Liver (tissue), 9 donors: ENCODE results near the gene AFAP1. TPM values are rescaled to one million over a fixed set of nuclear protein-coding genes. Genes with fewer than 3 reads are reported as not detected.

Source experiments
- DNase-seq: peaks from one replicate; pipeline ENCODE4 v3.0.0-alpha.2; 2017; ENCODE audit warnings: low spot score
- H3K27ac ChIP-seq, 2 donors: one replicate each; pipeline ENCODE4 v1.7.0; 2013; ENCODE audit warnings: inconsistent platforms in 2 of 2, low read length in 2 of 2, control low read depth in 1 of 2, low read depth in 1 of 2, mild to moderate bottlenecking in 1 of 2
- H3K27me3 ChIP-seq, 4 donors: one replicate each; pipeline versions ENCODE4 v1.6.1 to v1.7.0; 2013; ENCODE audit warnings: low read length in 3 of 4, inconsistent platforms in 1 of 4, mild to moderate bottlenecking in 1 of 4, moderate library complexity in 1 of 4; ENCODE audit not compliant: control insufficient read depth in 4 of 4, insufficient read depth in 4 of 4
- H3K36me3 ChIP-seq, 4 donors: one replicate each; pipeline versions ENCODE4 v1.6.1 to v1.7.0; 2013; ENCODE audit warnings: low read length in 3 of 4, mild to moderate bottlenecking in 3 of 4, low read depth in 1 of 4, moderate library complexity in 1 of 4; ENCODE audit not compliant: control insufficient read depth in 4 of 4, insufficient read depth in 3 of 4
- H3K4me1 ChIP-seq, 4 donors: one replicate each; pipeline versions ENCODE4 v1.6.1 to v1.7.0; 2013; ENCODE audit warnings: low read length in 3 of 4, mild to moderate bottlenecking in 3 of 4, moderate library complexity in 1 of 4; ENCODE audit not compliant: control insufficient read depth in 4 of 4, insufficient read depth in 4 of 4
- H3K4me3 ChIP-seq, 3 donors: one replicate each; pipeline versions ENCODE4 v1.6.1 to v1.7.0; 2013; ENCODE audit warnings: low read length in 3 of 3, control low read depth in 1 of 3, low read depth in 1 of 3, mild to moderate bottlenecking in 1 of 3
- H3K9ac ChIP-seq, 2 donors: one replicate each; pipeline ENCODE4 v1.7.0; 2013; ENCODE audit warnings: low read length in 2 of 2, mild to moderate bottlenecking in 2 of 2, moderate library complexity in 2 of 2, control low read depth in 1 of 2, low read depth in 1 of 2
- H3K9me3 ChIP-seq, 4 donors: one replicate each; pipeline versions ENCODE4 v1.6.1 to v1.7.0; 2013; ENCODE audit warnings: low read length in 3 of 4; ENCODE audit not compliant: control insufficient read depth in 4 of 4
- EGR1 ChIP-seq, 2 donors: IDR thresholded peaks; 2 replicates each; pipeline ENCODE4 v1.6.1; 2016 to 2018; ENCODE audit warnings: antibody characterized with exemption in 2 of 2, low read depth in 2 of 2
- FOXA1 ChIP-seq: IDR thresholded peaks from 2 replicates; pipeline ENCODE4 v1.6.1; 2016; ENCODE audit warnings: antibody characterized with exemption
- GABPA ChIP-seq, 2 donors: IDR thresholded peaks in 1 of 2; conservative IDR thresholded peaks in 1 of 2; 2 replicates each; pipeline ENCODE4 v1.6.1; 2016; ENCODE audit warnings: antibody characterized with exemption in 2 of 2, mild to moderate bottlenecking in 1 of 2, moderate library complexity in 1 of 2
- HNF4G ChIP-seq: IDR thresholded peaks from 2 replicates; pipeline ENCODE4 v1.6.1; 2016; ENCODE audit warnings: antibody characterized with exemption
- RAD21 ChIP-seq, 2 donors: IDR thresholded peaks; 2 replicates each; pipeline ENCODE4 v1.6.1; 2016; ENCODE audit warnings: antibody characterized with exemption in 2 of 2, mild to moderate bottlenecking in 2 of 2
- RXRA ChIP-seq, 2 donors: IDR thresholded peaks; 2 replicates each; pipeline ENCODE4 v1.6.1; 2017 to 2018; ENCODE audit warnings: antibody characterized with exemption in 2 of 2, mild to moderate bottlenecking in 1 of 2
- TAF1 ChIP-seq: conservative IDR thresholded peaks from 2 replicates; pipeline ENCODE4 v1.6.1; 2016; ENCODE audit warnings: antibody characterized with exemption, mild to moderate bottlenecking
- YY1 ChIP-seq: IDR thresholded peaks from 2 replicates; pipeline ENCODE4 v1.6.1; 2016; ENCODE audit warnings: antibody characterized with exemption, mild to moderate bottlenecking
- WGBS: extraction: QIAGEN DNeasy Blood & Tissue Kit; methylation state at CpG from one replicate; pipeline ENCODE4 v1.1.7; 2013; 5-methylcytosine and 5-hydroxymethylcytosine counted together
- polyA plus RNA-seq, 2 donors: library from polyadenylated mRNA; stranded (reverse) in 1 of 2; unstranded in 1 of 2; fragments of 200-250 nt in 1 of 2; fragments of >200 nt in 1 of 2; fragmentation: Nextera tagmentation in 1 of 2; extraction: Ambion mirVana in 1 of 2; gene quantifications; one replicate each; pipeline versions ENCODE4 v1.2.1 to v1.2.3, GENCODE V29; 2013 to 2015
- total RNA-seq, 2 donors: library from RNA; depleted of rRNA; stranded (reverse); fragments of >200 nt; gene quantifications; one replicate each; pipeline ENCODE4 v1.2.3, GENCODE V29; 2014
- TF ChIP-seq, protein P1 (sequence below): IDR thresholded peaks from 2 replicates; pipeline ENCODE4 v1.6.1; 2016; ENCODE audit warnings: antibody characterized with exemption
- TF ChIP-seq, protein P2 (sequence below): IDR thresholded peaks from 2 replicates; pipeline ENCODE4 v1.6.1; 2016; ENCODE audit warnings: antibody characterized with exemption
- TF ChIP-seq, protein P3 (sequence below): IDR thresholded peaks from 2 replicates; pipeline ENCODE4 v1.6.1; 2016; ENCODE audit warnings: antibody characterized with exemption, mild to moderate bottlenecking
- TF ChIP-seq, protein P4 (sequence below): fragments of 150-350 bp; IDR thresholded peaks from 2 replicates; pipeline ENCODE4 v1.5.1; 2017; ENCODE audit warnings: improper control_type of control experiment, low read depth, low read length; ENCODE audit not compliant: missing input control
- TF ChIP-seq, protein P5 (sequence below): IDR thresholded peaks from 2 replicates; pipeline ENCODE4 v1.6.1; 2016; ENCODE audit warnings: antibody characterized with exemption
- donor health status: healthy.
- donor health status: healthy.
- donor health status: healthy.
- donor health status: healthy.
- donor health status: healthy.

Gene AFAP1
- total and polyA plus RNA-seq, 4 donors, result 0.40 to 3.2 (median 1.6) TPM

DNA sequence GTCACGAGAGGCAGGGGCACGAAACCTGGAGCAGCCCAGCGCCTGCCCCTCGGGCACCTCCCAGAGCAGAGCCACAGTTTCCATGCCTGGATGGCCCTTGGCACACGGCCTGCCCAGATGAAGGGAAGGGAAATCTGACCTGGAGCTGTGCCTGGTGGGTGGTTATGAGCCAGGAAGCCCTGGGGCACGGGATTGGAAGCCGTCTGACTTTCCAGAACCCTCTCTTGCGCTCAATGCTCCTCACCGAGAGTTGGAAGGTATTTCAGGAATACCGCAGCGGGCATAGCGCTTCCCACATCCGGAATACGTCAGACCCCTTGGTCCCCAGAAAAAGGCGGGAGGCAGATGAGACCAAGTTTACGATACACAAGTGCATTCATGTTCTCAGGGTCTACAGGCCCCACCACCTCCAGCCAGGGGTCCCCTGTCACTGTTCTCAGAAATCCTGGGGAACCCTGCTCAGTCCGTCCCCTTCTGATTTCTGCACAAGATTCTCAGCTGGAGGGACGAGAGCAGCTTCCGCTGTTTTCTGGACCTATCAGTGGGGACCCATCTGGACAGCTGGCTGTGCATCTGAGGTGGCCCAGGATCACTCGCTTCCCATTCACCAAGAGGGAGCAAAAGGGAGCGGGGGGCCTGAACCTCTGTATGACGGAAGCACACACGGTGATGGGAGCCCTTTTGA, 172.9 kb downstream of the AFAP1 start:
- Histone ChIP-seq H3K9ac (no peak overlapping the region), H3K27ac (no peak overlapping the region), H3K4me3 (no peak overlapping the region), H3K36me3 (no peaks in the 10 kb centered on the region), H3K27me3 (no peaks in the 10 kb centered on the region), H3K4me1 (no peaks in the 10 kb centered on the region), H3K9me3 (no peaks in the 10 kb centered on the region)
- no peak for DNase-seq
- TF ChIP-seq, protein P1, sequence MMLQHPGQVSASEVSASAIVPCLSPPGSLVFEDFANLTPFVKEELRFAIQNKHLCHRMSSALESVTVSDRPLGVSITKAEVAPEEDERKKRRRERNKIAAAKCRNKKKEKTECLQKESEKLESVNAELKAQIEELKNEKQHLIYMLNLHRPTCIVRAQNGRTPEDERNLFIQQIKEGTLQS, result no peak
- TF ChIP-seq GABPA (IDR thresholded peaks at IDR 0.05 in 1 of 2, conservative IDR thresholded peaks at IDR 0.05 in 1 of 2) (no peak), RAD21 (IDR thresholded peaks at IDR 0.05) (no peak)
- TF ChIP-seq, protein P2, sequence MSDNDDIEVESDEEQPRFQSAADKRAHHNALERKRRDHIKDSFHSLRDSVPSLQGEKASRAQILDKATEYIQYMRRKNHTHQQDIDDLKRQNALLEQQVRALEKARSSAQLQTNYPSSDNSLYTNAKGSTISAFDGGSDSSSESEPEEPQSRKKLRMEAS, result no peak
- TF ChIP-seq, protein P3, sequence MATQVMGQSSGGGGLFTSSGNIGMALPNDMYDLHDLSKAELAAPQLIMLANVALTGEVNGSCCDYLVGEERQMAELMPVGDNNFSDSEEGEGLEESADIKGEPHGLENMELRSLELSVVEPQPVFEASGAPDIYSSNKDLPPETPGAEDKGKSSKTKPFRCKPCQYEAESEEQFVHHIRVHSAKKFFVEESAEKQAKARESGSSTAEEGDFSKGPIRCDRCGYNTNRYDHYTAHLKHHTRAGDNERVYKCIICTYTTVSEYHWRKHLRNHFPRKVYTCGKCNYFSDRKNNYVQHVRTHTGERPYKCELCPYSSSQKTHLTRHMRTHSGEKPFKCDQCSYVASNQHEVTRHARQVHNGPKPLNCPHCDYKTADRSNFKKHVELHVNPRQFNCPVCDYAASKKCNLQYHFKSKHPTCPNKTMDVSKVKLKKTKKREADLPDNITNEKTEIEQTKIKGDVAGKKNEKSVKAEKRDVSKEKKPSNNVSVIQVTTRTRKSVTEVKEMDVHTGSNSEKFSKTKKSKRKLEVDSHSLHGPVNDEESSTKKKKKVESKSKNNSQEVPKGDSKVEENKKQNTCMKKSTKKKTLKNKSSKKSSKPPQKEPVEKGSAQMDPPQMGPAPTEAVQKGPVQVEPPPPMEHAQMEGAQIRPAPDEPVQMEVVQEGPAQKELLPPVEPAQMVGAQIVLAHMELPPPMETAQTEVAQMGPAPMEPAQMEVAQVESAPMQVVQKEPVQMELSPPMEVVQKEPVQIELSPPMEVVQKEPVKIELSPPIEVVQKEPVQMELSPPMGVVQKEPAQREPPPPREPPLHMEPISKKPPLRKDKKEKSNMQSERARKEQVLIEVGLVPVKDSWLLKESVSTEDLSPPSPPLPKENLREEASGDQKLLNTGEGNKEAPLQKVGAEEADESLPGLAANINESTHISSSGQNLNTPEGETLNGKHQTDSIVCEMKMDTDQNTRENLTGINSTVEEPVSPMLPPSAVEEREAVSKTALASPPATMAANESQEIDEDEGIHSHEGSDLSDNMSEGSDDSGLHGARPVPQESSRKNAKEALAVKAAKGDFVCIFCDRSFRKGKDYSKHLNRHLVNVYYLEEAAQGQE, result no peak
- TF ChIP-seq, protein P4, sequence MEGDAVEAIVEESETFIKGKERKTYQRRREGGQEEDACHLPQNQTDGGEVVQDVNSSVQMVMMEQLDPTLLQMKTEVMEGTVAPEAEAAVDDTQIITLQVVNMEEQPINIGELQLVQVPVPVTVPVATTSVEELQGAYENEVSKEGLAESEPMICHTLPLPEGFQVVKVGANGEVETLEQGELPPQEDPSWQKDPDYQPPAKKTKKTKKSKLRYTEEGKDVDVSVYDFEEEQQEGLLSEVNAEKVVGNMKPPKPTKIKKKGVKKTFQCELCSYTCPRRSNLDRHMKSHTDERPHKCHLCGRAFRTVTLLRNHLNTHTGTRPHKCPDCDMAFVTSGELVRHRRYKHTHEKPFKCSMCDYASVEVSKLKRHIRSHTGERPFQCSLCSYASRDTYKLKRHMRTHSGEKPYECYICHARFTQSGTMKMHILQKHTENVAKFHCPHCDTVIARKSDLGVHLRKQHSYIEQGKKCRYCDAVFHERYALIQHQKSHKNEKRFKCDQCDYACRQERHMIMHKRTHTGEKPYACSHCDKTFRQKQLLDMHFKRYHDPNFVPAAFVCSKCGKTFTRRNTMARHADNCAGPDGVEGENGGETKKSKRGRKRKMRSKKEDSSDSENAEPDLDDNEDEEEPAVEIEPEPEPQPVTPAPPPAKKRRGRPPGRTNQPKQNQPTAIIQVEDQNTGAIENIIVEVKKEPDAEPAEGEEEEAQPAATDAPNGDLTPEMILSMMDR, result no peak
- TF ChIP-seq, protein P5, sequence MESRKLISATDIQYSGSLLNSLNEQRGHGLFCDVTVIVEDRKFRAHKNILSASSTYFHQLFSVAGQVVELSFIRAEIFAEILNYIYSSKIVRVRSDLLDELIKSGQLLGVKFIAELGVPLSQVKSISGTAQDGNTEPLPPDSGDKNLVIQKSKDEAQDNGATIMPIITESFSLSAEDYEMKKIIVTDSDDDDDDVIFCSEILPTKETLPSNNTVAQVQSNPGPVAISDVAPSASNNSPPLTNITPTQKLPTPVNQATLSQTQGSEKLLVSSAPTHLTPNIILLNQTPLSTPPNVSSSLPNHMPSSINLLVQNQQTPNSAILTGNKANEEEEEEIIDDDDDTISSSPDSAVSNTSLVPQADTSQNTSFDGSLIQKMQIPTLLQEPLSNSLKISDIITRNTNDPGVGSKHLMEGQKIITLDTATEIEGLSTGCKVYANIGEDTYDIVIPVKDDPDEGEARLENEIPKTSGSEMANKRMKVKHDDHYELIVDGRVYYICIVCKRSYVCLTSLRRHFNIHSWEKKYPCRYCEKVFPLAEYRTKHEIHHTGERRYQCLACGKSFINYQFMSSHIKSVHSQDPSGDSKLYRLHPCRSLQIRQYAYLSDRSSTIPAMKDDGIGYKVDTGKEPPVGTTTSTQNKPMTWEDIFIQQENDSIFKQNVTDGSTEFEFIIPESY, result no peak
- 89% methylated on average over 23 of the region's 23 CpGs for WGBS

DNA sequence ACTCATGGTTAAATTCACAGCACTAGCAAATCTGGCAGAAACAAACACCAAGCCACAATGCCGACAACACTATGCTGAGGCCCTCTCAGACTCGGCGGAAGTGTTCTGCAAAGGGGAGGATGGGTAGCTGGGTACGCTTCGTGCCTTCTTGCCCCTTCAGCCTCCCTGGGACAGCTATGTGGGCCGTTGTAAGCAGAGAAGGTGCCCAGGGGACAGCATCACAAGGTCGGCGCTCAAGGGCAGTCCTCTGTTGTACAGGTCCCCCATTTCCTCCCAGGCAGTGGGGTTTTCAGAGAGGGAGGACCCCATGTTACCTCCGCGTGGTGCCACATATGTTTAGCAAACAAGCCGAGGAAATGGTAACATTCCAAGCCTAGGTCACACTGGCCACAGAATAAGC, 173.6 kb downstream of the AFAP1 start:
- H3K4me1 ChIP-seq, result no peaks in the 10 kb centered on the region
- no peak for TF ChIP-seq EGR1 (IDR thresholded peaks at IDR 0.05; ENCODE audit: low read depth in 2 of 2)
- TF ChIP-seq, protein P2, result no peak
- TF ChIP-seq RXRA (IDR thresholded peaks at IDR 0.05), result no peak
- no peak for TF ChIP-seq YY1
- TF ChIP-seq, protein P4, result no peak
- no peak for TF ChIP-seq FOXA1
- TF ChIP-seq, protein P1, result no peak
- TF ChIP-seq HNF4G, result no peak
- no peak for TF ChIP-seq TAF1
- H3K9me3 ChIP-seq, result no peaks in the 10 kb centered on the region
- H3K4me3 ChIP-seq, result no peak overlapping the region
- no peaks in the 10 kb centered on the region for H3K27me3 ChIP-seq
- 88% methylated on average over 11 of the region's 11 CpGs for WGBS
- no peaks in the 10 kb centered on the region for H3K36me3 ChIP-seq
- no peak for DNase-seq
- no peak overlapping the region for H3K27ac ChIP-seq
- H3K9ac ChIP-seq, result no peak overlapping the region
